C4-2B (cell line): ENCODE measurements around the gene CINP.

Experiments
- CTCF ChIP-seq: fragments of 450-650 bp; conservative IDR thresholded peaks from 2 replicates; pipeline ENCODE4 v1.5.1; 2017; ENCODE audit warnings: mild to moderate bottlenecking
- ZFX ChIP-seq: fragments of 450-650 bp; IDR thresholded peaks from 2 replicates; pipeline ENCODE4 v1.6.1; 2017

GRCh38 chr14:102317564-102318248 is 45.0 kb downstream of the CINP start:
- TF ChIP-seq CTCF (no peak; the same call in 1 of the 2 replicates), ZFX (peak; percentile 33; the same call in 1 of the 2 replicates)
